Measurements from ENCODE around the gene RFX1.
A peak's percentile ranks its signal among the peaks of the same experiment; 100 is the strongest.
"Not testable (repeated sequence)": the region's sequence is repeated elsewhere in the genome, so short reads cannot be mapped to it uniquely, and the experiment has no call there.

The RFX1 gene

DNA sequence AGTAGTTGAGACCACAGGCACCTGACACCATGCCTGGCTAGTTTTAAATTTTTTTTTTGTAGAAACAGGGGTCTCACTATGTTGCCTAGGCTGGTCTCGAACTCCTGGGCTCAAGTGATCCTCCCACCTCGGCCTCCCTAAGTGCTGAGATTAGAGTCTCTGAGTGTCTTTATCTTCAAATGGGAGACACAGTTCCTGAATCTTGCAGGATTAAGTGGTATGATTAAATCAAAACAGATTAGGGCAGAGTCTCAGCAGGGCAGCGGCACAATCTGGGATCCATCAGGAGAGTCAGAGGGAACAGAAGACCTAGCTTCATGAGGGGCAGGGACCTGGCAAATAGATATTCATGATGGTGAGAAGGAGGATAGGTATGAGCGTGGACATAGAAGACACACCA lies 22.8 kb upstream of the RFX1 start:
- Histone ChIP-seq H3K27ac (no peak overlapping the region), H3K4me3 (no peak overlapping the region)

GRCh38 chr19:14027856-14028450 lies 21.8 kb upstream of the RFX1 start, which contains the start of gene RLN3:
RLN3 (plus strand) TSS chr19:14028148; CDS start chr19:14028205, 57 bp downstream.
- Histone ChIP-seq H3K4me3 (no peak within 1 kb of the TSS), H3K27ac (no peak within 1 kb of the TSS)

- H3K27ac ChIP-seq, H3K4me3 ChIP-seq: not testable (repeated sequence)
Measured at GRCh38 chr19:14026652-14027192, 20.6 kb upstream of the RFX1 start.

GRCh38 chr19:14023404-14024235 lies 17.5 kb upstream of the RFX1 start:
- Histone ChIP-seq H3K27ac (peak overlapping the region in 4 of 21 experiments; percentile 0 to 43 (median 30)), H3K4me3 (no peak overlapping the region)

DNA sequence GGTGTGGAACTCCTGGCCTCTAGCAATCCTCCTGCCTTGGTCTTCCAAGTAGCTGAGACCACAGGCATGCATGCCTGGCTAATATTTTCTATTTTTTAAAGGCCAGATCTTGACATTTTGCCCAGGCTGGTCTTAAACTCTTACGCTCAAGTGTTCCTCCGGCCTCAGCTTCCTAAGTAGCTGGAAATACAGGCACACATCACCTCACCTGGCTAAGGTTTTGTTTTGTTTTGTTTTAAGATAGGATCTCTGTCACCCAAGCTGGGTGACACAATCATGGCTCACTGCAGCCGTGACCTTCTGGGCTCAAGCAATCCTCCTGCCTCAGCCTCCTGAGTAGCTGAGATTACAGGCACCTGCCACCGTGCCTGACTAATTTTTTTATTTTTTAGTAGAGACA lies 16.3 kb upstream of the RFX1 start:
- no peak overlapping the region for H3K27ac ChIP-seq
- H3K4me3 ChIP-seq: no peak overlapping the region

DNA sequence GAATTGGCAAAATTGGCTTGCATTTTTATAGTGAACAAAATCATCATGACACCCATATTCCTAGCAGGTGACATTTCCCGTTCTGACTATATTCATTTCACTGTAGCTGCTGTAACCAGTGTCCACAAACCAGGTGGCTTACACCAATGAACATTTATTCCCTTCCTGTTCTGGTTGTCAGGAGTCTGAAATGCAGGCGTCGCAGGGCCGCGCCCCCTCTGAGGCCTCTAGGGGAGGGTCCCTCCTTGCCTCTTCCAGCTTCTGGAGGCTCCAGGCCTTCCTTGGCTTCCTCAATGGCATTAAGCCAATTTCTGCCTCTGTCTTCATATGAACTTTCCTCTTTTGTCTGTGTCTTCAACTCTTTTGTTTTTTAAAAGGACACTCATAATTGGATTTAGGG lies 15.4 kb upstream of the RFX1 start:
- H3K27ac ChIP-seq: peak overlapping the region in 1 of 21 experiments; percentile 15
- H3K4me3 ChIP-seq: no peak overlapping the region

DNA sequence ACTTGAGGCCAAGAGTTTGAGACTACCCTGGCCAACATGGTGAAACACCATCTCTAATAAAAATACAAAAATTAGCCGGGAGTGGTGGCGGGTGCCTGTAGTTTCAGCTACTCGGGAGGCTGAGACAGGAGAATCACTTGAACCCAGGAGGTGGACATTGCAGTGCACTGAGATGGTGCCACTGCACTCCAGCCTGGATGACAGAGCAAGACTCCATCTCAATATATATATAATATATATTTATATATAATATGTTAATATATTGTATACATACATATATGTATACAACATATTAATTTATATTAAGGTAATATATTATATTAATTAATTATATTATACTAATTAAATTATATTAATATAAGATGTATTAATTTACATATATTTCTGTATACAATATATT lies 13.6 kb upstream of the RFX1 start:
- not testable (repeated sequence) for H3K27ac ChIP-seq, H3K4me3 ChIP-seq

DNA sequence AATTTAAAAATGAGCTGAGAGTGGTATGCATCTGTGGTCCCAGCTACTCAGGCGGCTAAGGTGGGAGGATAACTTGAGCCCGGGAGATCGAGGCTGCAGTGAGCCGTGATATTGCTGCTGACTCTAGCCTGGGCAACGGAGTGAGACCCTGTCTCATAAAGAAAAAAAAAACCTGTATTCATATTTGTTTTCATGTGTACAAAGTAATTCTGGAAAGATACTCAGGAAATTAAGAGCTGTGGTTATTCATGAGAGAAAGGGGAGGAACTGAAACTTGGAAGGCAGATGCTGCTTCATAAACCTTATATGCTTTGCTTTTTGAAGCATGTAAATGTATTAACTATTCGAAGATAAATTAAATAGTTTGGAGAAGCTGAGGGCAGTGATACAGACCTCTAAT lies 13.0 kb upstream of the RFX1 start:
- no peak overlapping the region for H3K4me3 ChIP-seq
- H3K27ac ChIP-seq: no peak overlapping the region

DNA sequence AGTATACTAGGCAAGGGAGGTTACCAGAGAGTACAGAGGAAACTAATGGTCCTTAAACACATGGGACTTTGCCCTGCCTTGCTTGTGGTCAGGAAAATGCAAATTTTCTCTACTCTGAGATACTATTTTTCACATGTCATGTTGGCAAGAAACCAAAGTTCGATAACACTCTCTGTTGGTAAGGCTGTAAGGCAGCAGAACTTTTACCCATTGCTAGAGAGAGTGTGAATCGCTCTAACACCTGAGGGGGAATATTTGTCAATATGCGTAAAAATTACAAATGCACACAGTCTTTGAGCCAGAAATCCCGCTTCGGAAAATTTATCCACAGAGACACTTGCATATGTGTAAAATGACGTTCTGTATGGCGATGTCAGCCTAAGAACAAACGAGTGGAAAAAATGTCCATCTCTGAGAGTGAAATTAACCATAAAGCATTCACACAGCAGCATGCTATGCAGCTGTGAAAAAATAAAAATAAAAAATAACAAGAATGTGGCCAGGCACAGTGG lies 9.5 kb upstream of the RFX1 start:
- Histone ChIP-seq H3K27ac (no peak overlapping the region), H3K4me3 (no peak overlapping the region)

- H3K27ac ChIP-seq: no peak overlapping the region
Measured at GRCh38 chr19:14012378-14012915, 6.3 kb upstream of the RFX1 start.

GRCh38 chr19:14006766-14007562 lies 844 bp upstream of the RFX1 start:
- H3K27ac ChIP-seq: peak overlapping the region; percentile 74 to 100 (median 99)

More at GRCh38 chr19:14012378-14012915, 6.3 kb upstream of the RFX1 start:
- H3K4me3 ChIP-seq: no peak overlapping the region

GRCh38 chr19:14005349-14006084 lies 603 bp downstream of the RFX1 start:
- peak overlapping the region; percentile 92 to 100 (median 99) for H3K27ac ChIP-seq
- peak overlapping the region; percentile 62 to 93 (median 79) for H3K4me3 ChIP-seq

More at GRCh38 chr19:14006766-14007562, 844 bp upstream of the RFX1 start:
- peak overlapping the region; percentile 65 to 93 (median 79) for H3K4me3 ChIP-seq

GRCh38 chr19:14004619-14005348 lies 1.3 kb downstream of the RFX1 start:
- H3K4me3 ChIP-seq: peak overlapping the region in 2 of 7 experiments; percentile 79 to 83
- H3K27ac ChIP-seq: peak overlapping the region in 20 of 21 experiments; percentile 24 to 100 (median 99)

GRCh38 chr19:14003251-14004055 lies 2.7 kb downstream of the RFX1 start:
- peak overlapping the region in 20 of 21 experiments; percentile 21 to 100 (median 99) for H3K27ac ChIP-seq
- no peak overlapping the region for H3K4me3 ChIP-seq

DNA sequence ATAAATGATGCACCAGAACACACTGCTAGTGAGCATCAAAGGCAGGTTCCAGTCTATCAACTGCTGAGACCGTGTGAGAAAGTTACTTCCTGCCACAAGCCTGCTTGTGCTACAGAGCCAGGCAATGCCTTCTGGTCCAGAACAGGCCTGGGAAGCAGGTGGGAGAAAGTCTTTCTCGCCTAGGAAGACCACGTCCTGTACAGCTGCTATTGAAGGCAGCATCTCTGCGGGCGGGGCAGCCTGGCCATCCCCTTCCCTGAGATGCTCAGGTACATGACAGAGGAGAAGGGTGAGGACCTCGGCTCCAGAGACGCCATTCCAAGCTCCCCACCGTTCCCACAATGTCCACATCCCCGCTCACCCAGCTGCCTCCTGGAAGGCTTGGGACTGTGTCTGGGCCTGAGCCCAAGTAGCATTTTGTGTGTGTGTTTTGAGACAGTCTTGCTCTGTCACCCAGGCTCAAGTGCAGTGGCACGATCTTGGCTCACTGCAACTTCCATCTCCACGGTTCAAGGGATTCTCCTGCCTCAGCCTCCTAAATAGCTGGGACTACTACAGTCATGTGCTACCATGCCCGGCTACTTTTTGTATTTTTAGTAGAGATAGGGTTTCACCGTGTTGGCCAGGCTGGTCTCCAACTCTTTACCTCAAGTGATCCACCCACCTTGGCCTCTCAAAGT lies 3.4 kb downstream of the RFX1 start:
- Histone ChIP-seq H3K4me3 (no peak overlapping the region), H3K27ac (peak overlapping the region; percentile 18 to 100 (median 99))

DNA sequence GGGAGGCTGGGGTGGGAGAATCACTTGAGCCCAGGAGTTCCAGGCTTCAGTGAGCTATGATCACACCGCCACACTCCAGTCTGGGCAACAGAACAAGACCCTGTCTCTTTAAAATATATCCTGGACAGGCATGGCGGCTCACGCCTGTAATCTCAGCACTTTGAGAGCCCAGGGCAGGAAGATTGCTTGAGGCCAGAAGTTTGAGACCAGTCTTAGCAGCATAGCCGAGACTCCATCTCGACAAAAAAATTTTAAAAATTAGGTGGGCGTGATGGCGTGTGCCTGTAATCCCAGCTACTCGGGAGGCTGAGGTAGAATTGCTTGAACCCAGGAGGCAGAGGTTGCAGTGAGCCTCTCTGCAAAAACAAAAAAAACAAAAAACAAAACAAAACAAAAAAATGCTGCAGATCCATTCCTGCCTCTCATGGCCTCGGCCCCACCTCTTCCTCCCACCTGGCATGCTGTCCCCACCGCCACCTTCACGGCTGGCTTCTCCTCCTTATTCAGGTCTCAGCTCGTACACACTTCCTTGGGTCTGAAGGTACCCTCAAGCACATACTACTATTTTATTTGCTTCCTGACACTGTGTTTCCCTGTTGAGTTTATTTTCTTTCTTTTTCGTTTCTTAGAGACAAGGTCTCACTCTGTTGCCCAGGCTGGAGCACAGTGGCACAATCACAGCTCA lies 5.3 kb downstream of the RFX1 start:
- H3K27ac ChIP-seq: peak overlapping the region in 13 of 21 experiments; percentile 3 to 100 (median 39)
- no peak overlapping the region for H3K4me3 ChIP-seq
